Activated CD8-positive, alpha-beta memory T cell treated with anti-CD3 and anti-CD28 coated beads for 1 hour (primary cell): ENCODE measurements around the gene CEACAM21.

Experiments
- DNase-seq, 2 donors: peaks; one replicate each; pipeline ENCODE4 v3.0.0-alpha.2; 2020; ENCODE audit warnings: low read depth in 1 of 2; ENCODE audit errors: extremely low read depth in 1 of 2

CEACAM21 gene

DNA sequence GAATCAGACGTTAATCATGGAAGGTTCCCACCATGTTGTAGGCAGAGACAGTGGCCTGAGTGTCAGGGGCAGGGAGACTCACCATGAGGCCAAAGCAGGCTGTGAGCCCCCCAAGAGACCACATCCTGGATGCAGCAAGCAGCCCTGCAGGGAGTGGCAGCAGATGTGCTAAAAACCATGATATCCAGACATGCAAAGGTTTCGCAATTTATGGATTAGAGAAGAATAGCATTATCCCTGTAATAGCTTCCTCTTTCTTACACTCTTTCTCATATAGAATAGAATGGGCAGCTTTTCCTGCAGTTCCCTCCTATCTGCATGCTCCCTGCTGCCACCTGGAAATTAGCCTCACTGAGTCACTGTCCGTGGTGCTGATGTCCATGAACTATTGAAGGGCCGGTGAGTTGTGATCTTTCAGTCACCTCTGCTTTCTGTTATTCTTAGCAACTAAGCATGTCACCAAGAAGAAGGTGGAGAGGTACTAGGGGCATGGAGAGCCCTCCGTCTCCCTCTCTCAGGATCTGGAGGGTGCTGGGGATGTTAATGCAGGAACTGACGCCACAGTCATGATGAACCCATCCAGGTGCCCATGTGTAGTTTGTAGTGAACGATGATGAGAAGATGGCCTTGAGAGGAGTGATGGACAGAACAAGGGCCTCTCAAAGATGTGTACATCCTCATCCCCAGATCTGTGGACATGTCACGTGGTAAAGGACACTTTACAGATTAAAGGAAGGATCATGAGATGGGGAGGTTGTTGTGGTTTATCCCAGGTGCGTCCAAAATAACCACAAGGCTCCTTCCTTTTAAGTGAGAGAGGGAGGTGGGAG lies 41.0 kb downstream of the CEACAM21 start:
- DNase-seq: no peak

DNA sequence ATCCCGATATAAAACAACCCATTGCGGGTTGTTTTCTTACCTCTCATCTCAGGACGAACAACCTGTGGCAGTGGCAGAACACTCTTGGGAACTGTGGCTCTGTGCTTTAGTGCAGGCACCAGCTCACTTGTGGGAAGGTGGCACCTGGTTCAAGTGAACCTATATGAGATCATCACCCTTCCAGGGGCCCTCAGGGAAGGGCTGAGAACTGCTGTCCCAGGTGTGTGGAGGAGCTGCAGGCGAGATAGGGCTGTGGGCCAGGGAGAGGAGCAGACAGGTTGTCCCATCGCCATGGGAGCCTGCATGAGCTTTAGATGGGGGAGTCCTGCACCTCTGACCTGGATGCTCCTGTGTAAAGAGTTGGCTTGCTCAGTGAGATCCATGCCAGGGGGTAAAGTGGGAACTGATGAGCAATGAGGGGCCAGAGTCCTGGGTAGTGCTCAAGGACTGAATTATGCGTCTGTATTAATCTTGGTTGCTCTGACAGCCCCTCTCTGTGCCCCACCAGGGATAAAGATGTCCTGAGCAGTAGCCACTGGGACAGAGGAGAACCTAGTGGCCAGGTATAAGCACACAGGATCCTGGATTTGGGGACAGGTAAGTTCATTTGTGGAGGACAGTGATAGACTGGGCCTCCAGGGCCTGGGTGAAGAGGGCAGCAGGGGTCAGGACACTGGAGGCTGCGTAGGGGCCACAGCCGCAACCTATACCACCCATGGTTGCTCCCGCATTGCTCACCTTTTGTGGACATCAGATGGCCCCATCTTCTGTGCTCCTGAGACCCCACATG lies 42.2 kb downstream of the CEACAM21 start:
- no peak for DNase-seq

DNA sequence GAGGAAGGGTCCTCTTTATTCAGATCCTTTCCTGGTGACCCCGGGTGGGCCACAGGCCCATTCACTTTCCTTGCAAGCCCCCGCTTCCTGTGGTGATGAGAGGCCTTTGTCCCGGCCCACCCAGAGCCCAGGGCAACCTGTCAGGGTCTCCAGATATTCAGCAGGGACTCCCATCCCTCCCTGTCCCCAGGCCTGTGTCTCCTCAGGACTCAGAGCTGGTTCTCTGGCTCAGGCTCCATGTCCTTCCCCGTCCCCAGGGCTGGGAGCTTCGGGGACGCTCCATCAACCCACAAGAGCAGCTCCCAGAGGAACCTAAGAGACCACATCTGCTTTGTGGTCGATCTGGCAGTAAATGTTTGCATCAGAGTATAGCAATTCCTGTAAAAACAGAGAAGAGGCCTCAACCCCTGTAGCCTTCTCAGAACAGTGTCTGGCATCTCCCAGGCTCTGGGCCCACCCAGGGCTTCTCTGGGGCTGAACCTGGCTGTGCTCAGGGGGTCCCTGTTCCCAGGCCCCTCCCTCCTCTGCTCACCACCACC lies 43.1 kb downstream of the CEACAM21 start:
- DNase-seq: no peak

DNA sequence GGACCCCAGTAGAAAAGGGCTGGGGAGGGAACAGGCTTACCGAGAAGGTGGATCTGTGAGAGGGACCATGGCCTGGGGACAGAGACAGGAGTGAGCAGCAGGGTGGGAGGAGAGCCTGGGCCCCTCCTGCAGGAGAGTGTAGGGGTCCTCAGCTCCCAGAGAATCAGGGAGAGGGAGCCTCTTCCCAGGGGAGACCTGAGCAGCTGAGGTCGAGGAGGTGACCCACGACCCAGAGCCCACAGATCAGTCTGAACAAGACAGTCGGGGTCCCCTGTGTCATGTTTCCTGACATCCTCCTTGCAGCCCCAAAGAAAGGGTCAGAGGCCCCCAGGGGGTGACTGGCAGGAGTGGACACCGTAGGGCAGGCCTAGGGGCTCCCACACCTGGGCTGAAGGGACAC lies 44.2 kb downstream of the CEACAM21 start:
- DNase-seq: no peak

DNA sequence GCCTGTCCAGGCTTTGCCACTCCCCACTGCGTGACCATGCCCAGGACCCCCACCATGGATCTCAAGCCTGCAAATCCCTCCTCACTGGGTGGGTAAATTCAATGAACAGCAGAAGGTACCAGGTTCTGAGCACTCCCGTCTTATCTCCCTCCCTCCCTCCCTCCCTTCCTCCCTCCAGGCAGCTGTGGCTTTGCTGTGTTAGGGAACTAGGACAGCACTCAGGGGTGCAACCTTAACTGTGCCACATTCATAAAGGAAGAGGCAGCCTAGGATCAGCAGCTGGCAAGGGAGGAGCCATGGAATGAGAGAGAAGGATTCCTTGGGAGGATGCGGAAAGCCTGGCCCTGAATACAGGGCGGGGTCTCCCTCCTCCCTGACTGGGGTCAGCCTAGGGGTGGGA lies 45.3 kb downstream of the CEACAM21 start:
- DNase-seq: no peak

DNA sequence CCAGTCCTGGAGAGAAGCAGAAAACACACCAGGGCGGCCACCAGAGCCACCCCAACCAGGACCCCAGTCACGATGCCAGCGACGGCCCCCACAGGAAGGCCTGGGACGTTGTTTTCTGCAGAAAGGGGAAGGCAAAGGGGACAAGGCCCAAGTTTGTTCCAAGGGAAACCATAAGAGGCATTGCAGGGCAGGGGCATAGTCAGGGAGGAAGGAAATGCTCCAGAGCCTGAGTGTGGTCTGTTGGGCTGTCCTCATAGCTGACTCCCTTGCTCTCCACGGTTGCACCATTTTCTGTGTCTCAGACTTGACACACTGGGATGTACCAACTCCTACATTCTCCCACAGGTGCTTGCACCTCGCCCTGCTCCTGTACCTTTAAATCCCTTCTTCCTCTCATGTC lies 45.7 kb downstream of the CEACAM21 start:
- DNase-seq: no peak

DNA sequence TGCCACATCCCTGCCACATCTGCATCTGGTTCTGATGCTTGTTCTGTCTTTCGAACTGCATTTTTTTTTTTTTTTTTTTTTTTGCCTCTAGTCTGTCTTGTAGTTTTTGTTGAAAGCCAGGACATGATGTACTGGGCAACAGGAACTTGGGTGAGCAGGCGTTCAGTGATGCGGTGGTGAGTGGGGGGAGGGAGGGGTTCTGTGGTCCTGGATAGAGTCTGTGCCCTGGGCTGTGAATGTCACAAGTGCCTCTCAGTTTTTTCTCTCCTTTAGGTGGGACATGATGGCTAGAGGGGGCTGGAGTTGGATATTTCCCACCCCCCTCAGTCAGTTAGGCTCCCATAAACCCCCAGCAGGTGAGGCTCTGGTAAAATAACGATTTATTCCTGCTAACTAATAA lies 47.4 kb downstream of the CEACAM21 start:
- DNase-seq: no peak

DNA sequence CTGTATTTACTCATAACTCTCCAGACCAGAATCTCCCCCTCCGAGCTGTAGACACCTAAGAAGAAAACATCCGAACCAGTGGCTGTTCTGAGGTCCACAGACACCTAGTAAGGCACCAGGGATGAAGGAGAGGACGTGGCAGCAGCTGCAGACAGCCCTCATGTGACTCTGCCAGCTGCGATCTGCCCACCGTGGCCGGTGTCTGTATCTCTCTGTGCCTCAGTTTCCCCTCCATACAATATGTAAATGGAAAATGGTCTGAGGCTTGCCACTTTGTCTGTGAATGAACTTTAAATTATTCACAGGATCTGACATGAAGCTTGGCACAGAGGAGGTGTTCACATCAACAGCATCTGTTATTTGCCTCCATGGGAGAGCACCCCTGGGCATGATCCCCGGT lies 48.5 kb downstream of the CEACAM21 start:
- no peak for DNase-seq

DNA sequence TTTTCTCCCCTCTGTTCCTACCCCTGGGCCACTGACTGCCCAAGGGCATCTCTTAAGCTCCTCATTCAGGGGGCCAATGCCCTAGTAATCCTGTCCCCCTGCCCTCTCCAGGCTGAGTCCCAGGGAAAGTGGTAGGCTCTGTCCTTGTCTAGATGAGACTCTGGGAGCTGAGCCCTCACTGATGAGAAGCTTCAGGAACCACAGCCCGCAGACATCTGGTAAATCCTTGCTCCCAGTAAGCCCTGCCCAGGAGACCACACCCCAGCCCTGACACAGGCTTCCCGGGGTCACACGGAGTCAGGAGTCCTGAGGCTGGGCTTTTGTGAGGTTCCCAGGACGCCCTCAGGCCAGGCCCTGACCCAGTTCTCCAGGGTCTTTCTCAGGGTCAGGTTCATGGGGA lies 49.0 kb downstream of the CEACAM21 start:
- DNase-seq: no peak

DNA sequence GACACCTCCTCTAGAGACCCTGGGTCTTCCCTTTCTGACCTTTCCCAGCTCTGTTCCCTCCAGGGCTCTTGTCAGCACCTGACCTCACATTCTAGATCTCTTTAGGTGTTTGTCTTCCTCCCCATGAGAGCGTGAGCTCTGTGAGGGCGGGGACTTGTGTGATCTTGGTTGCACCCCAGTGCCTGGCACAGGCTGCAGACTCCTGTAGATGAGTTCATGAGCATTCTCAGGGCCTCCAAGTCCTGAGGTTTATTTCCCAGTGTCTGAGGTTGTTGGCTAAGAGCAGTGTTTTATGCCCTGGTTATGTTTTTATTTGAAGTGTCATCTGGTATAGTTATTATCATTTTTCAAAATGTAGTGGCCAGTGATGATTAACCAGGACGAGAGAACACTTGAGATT lies 50.3 kb downstream of the CEACAM21 start:
- DNase-seq: no peak

DNA sequence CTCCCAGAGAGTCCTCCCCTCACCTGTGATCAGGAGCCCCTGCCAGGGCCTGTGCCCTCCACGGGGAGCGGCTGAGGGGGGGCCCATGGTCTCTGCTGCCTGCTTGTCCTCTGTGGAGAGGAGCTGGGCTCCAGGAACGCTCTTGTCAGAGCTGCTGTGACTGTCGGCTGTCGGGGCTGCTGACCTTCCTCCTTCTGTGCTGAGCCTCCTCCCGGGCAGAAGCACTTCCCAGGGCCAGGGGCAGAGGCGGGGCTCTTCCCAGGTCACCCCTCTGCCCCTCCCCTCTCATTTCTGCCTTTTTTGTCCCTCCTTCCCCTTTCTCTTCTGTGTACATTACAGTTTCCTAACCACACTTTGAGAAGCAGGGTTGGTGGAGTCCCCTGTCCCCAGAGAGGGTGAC lies 50.9 kb downstream of the CEACAM21 start, which contains the start of gene CEACAM4:
TSS of gene CEACAM4 (minus strand) at position 198 of the 400 bp plus-strand sequence. CDS start at position 87, 111 bp downstream.
- no peak for DNase-seq

DNA sequence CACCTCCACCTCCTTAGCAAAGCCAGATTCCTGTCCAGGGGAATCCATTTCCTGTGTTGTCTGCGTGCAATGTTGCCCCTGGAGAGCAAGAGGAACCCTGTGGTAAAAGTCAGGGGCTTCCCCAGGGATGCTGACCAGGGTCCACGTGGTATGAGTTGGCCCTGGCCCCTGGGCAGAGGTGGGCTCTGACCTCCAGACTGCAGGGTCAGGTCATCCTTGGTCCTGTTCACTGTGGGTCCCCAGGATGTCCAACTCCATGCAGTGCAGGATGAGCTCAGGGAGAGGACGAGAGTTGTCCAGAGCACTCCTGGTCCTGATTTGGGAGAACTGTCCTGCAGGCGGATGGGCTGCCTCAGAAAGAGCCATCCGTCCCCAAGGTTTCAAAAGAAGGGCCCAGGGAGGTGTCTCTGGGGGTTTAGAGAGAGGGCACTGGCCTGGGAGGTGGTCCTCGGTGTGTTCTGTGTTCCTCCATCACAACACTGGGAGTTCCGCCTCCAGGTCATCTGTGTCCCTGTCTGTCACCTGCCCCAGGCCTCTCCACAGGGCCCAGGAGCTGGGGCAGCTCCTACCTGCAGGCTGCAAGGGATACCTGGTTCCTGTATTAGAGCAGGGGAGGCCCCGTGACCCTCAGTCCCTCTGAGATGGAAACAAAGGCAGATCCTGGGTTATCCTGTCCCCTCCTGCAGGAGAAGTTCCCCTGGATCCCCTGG lies 52.2 kb downstream of the CEACAM21 start:
- DNase-seq: no peak
